NCI-H1417 treated with DMSO at 0.1 percent for 48 hours (cell line): ENCODE results near the gene FLCN.
"Not testable (repeated sequence)": the region's sequence is repeated elsewhere in the genome, so short reads cannot be mapped to it uniquely, and the experiment has no call there.

Experiments used
- DNase-seq: peaks from one replicate; lab custom pipeline; 2025; lab: John Stamatoyannopoulos, UW

Gene FLCN

GRCh38 chr17:17184985-17185757 is 51.8 kb downstream of the FLCN start:
- not testable (repeated sequence) for DNase-seq

DNA sequence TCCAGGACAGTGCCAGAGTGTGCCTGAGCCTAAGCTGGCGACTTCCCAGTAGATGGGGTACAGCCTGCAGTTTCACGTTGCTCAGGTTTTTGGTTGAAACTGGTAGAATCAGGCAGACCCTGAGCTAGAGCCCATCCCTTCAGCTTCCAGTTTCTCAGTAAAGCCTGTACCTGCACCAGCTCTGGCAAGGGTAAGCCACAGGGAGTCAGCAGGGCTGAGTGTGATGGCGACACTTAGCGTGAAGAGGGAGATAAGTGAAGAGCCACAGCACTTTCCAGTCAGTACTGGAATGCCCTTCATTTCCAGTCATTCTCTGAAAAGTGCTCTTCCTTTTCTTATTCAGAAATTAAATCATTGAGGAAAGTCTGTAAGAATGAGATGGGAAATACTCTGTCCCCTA is 53.2 kb downstream of the FLCN start:
- no peak for DNase-seq

- no peak for DNase-seq
Measured at GRCh38 chr17:17182598-17183136, 54.3 kb downstream of the FLCN start.

DNA sequence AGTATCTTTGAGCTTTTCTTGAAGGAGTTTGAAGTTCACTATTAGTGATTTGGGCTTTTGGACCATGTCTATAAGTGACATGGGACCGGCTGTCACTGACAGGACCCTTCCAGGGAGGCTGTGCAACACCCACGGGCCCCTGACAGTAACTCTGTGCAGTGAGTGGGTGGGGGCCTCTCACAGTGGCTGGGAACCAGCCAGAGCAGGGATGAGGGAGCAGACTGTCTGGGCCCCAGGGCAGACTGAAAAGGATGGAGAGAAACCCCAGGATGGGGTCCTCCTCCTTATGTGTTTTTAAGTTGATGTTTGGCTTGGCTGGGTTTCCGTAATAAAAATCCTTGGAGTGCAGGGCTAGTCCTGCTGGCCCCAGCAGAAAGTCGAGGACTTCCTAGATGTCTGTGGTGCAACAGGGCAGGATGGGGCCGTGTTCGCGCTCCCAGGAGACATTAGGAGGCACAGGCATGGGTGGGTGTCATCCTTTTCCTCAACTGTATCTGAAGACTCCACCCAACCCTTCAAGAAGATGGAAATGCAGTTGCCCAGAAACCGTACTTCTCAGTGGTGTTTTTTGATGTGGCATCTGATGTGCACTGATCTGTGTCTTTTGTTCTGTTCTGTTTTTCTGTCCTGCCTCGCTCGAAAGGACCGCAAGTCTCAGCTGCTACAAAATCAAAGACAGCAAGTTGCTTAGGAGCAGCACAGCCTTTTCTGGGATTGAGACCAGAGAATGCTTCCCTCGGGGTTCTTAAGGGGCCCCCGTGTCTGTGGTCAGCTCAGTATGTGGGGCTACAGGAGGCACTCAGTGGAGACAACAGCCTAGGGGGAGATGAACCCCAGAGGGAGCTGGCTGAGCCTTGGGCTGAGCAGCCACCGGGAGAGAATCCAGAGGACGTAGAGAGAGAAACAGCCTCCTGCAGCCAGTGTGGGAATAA is 55.0 kb downstream of the FLCN start:
- no peak for DNase-seq

DNA sequence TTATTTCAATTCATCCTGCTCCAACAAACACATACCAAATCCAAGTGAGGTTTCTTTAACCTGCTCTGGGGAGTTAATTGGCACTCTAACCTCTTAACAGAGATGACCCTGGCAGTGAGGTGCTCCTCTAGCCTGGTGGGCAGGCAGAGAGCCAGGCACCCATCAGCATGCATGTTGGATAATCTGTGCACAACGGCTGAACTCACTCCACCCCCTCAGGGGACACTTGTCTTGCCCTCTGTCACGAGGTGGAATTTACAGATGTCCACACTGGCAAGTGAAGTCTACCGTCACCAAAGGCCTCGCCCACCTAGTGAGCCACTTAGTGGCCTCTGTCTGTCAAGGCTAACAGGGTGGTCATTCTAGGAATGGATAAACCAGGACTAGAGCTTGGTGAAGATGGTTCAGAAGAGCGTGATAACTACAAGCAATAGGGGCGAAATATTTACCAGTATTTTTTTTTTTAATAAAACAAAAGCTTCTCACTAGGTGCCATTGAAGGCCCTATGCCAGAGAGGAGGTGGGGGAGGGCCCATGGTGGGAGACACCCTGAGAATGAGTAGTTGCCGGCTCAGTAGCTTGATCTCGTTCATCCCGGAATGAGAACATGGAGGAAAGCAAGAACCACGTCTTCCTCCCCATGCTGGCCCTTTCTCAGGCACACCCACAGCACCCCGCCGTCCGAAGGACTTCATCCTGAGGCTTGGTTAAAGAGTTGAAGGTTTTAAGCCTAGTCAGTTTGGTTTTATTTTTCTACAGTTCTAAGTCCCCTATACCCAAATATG is 56.0 kb downstream of the FLCN start:
- DNase-seq, result no peak

DNA sequence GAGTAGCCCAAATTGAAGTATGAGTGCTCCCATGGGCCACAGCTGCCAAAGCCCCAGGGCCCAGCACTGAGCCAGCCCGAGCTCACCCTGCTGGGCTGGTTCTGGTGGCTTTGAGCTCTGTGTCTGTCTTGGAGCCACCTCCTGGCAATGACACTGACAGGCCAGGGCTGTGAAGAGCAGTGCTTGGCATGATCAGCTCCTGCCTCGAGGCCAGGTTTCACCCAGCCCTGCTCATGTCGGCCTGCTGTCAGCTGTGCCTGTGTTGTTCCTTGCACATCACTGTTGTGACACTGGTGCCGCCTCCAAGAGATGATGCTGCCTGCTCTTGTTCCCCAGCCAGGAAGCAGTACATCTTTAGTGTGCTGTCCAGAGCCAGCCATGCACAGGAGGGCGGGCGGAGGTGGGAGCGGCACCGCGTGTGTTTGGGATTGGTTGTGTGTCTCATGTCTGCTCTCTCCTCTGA is 56.8 kb downstream of the FLCN start:
- DNase-seq, result no peak

GRCh38 chr17:17179371-17179827 is 57.6 kb downstream of the FLCN start:
- DNase-seq, result no peak

DNA sequence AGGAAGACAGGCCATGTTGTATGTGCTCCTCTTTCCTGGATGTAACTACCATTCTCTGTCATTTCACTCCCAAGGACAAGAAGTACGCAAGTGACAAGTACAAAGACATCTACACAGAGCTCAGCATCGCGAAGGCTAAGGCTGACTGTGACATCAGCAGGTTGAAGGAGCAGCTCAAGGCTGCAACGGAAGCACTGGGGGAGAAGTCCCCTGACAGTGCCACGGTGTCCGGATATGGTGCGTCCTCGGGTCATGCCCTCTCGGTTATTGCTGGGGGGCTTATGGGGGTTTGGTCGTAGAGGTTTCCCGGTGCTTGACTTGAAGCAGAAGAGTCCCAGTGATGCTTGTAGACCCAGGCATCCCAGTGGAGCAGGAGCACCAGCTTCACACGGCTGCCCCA is 59.8 kb downstream of the FLCN start:
- DNase-seq, result no peak

DNA sequence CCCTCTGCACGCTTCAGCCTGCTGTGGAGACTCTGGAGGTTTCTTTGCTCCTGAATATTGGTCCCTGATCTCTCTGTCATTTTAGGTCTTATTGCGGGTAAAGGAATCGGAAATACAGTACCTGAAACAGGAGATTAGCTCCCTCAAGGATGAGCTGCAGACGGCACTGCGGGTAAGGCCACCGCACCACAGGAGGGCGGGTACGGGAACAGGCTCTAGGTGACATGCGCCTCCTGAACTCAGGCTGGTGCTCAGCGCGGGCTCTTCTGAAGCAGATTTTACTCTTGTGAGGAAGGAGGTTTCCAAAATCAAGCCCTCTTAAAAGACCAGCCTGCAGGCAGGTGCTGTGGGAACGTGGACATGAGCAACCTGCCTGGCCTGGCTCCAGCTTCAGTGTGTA is 60.6 kb downstream of the FLCN start:
- DNase-seq, result no peak

GRCh38 chr17:17175917-17176316 is 61.1 kb downstream of the FLCN start:
- no peak for DNase-seq

GRCh38 chr17:17175340-17175739 is 61.6 kb downstream of the FLCN start:
- DNase-seq, result no peak

- DNase-seq, result no peak
Measured at GRCh38 chr17:17173921-17174320, 63.0 kb downstream of the FLCN start.

DNA sequence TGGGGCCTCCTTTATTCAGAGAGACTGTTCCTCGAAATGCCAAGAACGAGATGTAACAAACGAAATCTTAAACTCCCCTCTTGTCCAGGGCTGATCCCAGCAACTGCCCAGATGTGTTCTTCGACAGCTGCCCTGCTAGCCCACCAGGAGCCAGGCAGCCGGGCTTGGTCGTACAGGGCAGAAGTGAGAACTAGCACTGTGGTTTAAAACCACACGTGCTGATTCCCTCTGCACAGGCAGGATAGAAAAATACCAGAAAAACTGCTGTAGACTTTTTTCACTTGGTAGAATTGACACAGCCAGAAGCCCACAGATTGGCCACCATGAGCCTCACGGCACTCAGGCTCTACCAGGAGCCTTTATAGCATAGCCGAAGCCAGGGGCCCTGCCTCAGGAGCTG is 64.0 kb downstream of the FLCN start:
- no peak for DNase-seq

DNA sequence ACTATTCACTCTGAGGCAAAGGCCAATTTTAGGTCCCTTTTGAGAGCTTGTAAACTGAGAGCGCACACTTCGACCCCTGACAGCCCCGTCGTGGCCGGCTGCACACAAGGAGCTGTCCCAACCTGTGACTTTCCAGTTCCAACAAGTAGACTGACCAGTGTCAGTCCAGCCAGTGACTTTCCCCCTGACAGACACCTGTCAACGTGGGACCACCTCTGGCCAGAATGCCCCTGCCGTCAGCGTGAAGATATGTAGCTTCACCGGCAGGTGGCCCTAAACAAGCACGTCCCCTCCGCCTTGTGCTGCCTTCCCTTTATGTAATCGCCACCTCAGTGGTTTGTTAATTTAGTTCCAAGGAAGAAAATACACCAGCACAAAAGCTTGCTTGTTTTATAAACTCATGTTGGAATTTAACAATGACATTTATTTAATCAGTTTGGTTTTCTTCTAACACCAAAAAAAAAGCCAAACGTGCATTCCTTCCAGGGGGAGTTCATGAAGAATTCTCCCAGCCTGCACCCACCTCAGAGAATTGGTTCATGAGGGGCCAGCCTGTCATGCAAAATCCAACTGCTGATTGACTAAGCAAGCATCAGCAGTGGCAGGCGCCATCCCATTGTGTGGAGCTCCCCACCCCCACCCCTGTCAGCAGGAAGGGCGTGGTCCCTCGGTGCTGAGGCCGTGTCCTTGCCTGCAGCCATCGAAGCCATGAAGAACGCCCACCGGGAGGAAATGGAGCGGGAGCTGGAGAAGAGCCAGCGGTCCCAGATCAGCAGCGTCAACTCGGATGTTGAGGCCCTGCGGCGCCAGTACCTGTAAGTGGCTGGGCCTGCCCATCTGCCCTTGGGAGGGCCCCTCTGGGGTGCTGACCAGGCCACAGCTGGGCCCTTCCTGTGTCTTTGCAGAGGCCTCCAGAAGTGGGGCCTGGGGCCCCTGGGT is 64.7 kb downstream of the FLCN start:
- DNase-seq, result no peak

GRCh38 chr17:17171186-17171585 is 65.8 kb downstream of the FLCN start:
- no peak for DNase-seq

DNA sequence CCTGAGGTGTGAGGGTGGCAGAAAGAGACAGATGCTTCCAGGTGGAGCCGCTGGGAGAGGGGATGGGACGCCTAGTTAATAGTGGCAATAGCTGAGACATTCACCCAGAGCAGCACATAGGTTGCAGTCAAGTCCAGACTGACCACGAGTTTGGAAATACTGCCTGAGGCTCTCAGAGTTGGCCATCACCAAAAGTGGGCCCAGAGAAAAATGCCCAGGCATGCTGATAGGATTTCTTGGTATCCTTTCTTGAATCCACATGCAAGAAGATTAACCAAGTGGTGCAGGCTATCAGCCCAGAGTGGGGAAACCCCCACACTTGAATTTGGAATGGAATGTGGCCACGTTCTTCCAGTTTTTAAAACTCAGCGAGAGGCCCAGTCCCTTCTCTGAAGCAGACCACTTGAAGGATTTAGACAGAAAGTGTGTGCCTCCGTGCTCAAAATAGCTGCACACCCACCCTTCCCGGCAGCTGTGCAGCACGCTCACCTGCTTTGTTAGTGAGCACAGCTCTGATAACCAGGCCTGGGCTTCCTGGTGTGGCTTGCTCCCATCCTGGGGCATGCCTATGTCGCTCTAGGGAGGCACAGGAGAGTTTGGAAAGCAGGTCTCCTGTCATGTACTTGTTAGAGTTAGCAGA is 66.5 kb downstream of the FLCN start:
- no peak for DNase-seq

DNA sequence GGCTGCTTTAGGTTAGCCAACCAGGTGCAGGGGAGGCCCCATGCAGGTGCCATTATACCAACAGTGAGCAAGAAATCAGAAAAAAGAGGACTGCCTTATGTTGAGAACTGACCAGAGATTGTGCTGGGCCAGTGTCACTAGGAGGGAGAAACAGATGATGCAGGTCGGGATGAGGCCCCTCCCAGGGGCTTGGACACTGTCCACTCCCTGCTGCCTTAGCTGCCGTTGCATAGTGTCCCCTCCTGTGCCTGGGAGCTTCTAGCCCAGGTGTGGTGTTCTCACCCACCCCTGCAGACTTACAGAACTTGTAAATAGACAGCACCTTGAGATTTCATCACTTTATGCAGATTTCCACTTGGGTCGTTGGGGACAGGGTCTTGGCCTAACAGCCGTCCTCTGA is 67.6 kb downstream of the FLCN start:
- no peak for DNase-seq

DNA sequence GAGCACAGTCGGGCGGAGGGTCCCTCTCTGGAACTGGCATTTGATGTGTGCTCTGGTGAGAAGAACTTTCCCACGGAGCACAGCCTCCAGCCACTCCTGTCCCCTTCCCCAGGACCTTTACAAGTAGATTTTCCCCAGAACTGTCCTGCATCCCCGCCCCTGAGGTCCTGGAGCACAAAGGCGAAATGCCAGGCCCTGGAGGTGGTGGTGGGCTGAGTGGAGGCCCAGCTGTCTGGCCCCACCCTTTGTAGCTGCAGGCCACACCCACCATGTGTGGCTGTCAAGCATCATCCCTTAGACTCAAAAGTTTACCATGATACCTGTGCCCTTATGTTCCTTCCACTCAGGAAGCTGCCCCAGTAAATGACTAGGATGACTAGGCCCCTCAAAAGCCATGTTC is 68.6 kb downstream of the FLCN start:
- no peak for DNase-seq

- DNase-seq, result no peak
Measured at GRCh38 chr17:17167986-17168385, 69.0 kb downstream of the FLCN start.

DNA sequence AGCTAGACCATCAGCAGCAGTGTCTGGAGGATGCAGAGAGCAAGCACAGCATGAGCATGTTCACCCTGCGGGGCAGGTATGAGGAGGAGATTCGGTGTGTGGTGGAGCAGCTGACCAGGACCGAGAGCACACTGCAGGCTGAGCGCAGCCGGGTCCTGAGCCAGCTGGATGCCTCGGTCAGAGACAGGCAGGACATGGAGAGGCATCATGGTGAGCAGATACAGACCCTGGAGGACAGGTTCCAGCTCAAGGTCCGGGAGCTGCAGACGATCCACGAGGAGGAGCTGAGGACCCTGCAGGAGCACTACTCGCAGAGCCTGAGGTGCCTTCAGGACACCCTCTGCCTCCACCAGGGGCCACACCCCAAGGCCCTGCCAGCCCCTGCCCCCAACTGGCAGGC is 69.6 kb downstream of the FLCN start:
- no peak for DNase-seq
